OCI-LY1 (cell line): ENCODE data around the gene FAM50A.

Experiments used
- EZH2 ChIP-seq: fragments of 200-600 bp; sonication (generic), shearing (Covaris generic); IDR thresholded peaks from 2 replicates; pipeline ENCODE4 v1.8.0; 2017; ENCODE audit warnings: borderline replicate concordance, mixed run types, mild to moderate bottlenecking, antibody characterized with exemption, low read length, moderate library complexity, mixed read lengths
- TF ChIP-seq, protein P1 (sequence below): fragments of 200-600 bp; sonication (generic), shearing (Covaris generic); IDR thresholded peaks from 2 replicates; pipeline ENCODE4 v1.5.1; 2017; ENCODE audit warnings: mild to moderate bottlenecking, antibody characterized with exemption, low read length, moderate library complexity, mixed read lengths

DNA sequence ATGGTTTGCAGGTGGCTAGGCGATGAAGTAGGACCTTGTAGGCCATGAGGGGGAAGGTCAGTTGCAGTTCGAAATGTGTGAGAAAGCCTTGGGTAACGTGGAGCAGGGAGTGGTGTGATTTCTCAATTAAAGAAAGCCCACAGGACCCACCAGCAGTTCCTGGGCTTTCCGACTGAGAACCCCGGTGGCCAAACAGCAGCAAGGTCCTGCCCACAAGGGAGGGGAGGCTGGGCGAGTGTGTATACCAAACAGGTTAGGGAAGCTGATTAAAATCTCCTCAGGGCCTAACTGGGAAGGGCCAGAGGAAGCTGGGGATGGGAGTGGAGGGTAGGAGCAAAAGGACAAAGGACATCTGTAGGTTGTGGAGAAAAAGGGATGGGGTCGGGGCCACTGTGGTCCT lies 13.0 kb upstream of the FAM50A start:
- TF ChIP-seq, protein P1, sequence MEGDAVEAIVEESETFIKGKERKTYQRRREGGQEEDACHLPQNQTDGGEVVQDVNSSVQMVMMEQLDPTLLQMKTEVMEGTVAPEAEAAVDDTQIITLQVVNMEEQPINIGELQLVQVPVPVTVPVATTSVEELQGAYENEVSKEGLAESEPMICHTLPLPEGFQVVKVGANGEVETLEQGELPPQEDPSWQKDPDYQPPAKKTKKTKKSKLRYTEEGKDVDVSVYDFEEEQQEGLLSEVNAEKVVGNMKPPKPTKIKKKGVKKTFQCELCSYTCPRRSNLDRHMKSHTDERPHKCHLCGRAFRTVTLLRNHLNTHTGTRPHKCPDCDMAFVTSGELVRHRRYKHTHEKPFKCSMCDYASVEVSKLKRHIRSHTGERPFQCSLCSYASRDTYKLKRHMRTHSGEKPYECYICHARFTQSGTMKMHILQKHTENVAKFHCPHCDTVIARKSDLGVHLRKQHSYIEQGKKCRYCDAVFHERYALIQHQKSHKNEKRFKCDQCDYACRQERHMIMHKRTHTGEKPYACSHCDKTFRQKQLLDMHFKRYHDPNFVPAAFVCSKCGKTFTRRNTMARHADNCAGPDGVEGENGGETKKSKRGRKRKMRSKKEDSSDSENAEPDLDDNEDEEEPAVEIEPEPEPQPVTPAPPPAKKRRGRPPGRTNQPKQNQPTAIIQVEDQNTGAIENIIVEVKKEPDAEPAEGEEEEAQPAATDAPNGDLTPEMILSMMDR = no peak
- no peak for TF ChIP-seq EZH2
